BJ (cell line): ENCODE measurements around the gene SERGEF. TPM values are rescaled to one million over a fixed set of nuclear protein-coding genes. Genes with fewer than 3 reads are reported as not detected.
"Not testable (repeated sequence)": the region's sequence is repeated elsewhere in the genome, so short reads cannot be mapped to it uniquely, and the experiment has no call there.

ENCODE experiments used
- CTCF ChIA-PET: fragments of 350-600 bp; formaldehyde crosslinking; extraction: SDS; loops from one replicate; lab custom pipeline; 2021; ENCODE audit warnings: antibody characterized with exemption, inconsistent platforms; lab: Yijun Ruan, JAX
- POLR2A ChIA-PET: fragments of 300-600 bp; sonication (Branson Sonifier 250); formaldehyde crosslinking; extraction: SDS; loops from one replicate; lab custom pipeline; 2021; ENCODE audit warnings: antibody characterized with exemption; lab: Charles Lee
- DNase-seq: peaks from one replicate; pipeline ENCODE4 v3.0.0-alpha.2; 2011; ENCODE audit warnings: low read depth
- H3K27me3 ChIP-seq: 2 replicates; pipeline ENCODE4 v1.6.0; 2011; ENCODE audit warnings: low read length; ENCODE audit not compliant: control insufficient read depth, insufficient read depth
- H3K36me3 ChIP-seq: 2 replicates; pipeline ENCODE4 v1.5.1; 2011; ENCODE audit warnings: low read length; ENCODE audit not compliant: control insufficient read depth, insufficient read depth
- H3K4me3 ChIP-seq: 2 replicates; pipeline ENCODE4 v1.5.1; 2011; ENCODE audit warnings: low read depth, mild to moderate bottlenecking, control low read depth, low read length
- CTCF ChIP-seq: IDR thresholded peaks from 2 replicates; pipeline ENCODE4 v1.5.1; 2011; ENCODE audit warnings: low read depth, mild to moderate bottlenecking, control low read depth, inconsistent platforms, low read length, moderate library complexity; ENCODE audit not compliant: insufficient read depth
- polyA plus RNA-seq: library from polyadenylated mRNA; depleted of rRNA; stranded (reverse); fragments of >200 nt; gene quantifications from 2 replicates; pipeline ENCODE4 v1.2.3, GENCODE V29; 2011

Gene SERGEF
- polyA plus RNA-seq, 1 experiment: 17.4 TPM

- ChIA-PET POLR2A (no interaction called here), CTCF (no interaction called here)
- peaks cover 3% of the 10 kb centered on the region for H3K36me3 ChIP-seq
- no peak overlapping the region for H3K4me3 ChIP-seq
- no peaks in the 10 kb centered on the region for H3K27me3 ChIP-seq
- no peak for TF ChIP-seq CTCF
- no peak for DNase-seq
These were observed 139.3 kb downstream of the SERGEF start for GRCh38 chr11:17873586-17873985.

GRCh38 chr11:17868398-17868797, 144.4 kb downstream of the SERGEF start:
- H3K36me3 ChIP-seq, H3K4me3 ChIP-seq, CTCF ChIA-PET, DNase-seq, POLR2A ChIA-PET, H3K27me3 ChIP-seq: not testable (repeated sequence)

- no peak for TF ChIP-seq CTCF
- no peak overlapping the region for H3K4me3 ChIP-seq
- H3K36me3 ChIP-seq: no peaks in the 10 kb centered on the region
- POLR2A ChIA-PET: no interaction called here
- H3K27me3 ChIP-seq: no peaks in the 10 kb centered on the region
- CTCF ChIA-PET: no interaction called here
- DNase-seq: no peak
These were observed 145.5 kb downstream of the SERGEF start for GRCh38 chr11:17867341-17867740.

GRCh38 chr11:17865765-17866428, 146.9 kb downstream of the SERGEF start:
- CTCF ChIA-PET: interaction anchor here (1.1 to 3.2 kb wide), 2 partner anchors 9 to 21 kb away, joined by 3 to 12 read pairs; no protein-coding TSS in a partner anchor
- POLR2A ChIA-PET: no interaction called here
- Histone ChIP-seq H3K4me3 (no peak overlapping the region), H3K36me3 (no peaks in the 10 kb centered on the region), H3K27me3 (no peaks in the 10 kb centered on the region)
- TF ChIP-seq CTCF: no peak
- no peak for DNase-seq

- DNase-seq: no peak
- ChIA-PET POLR2A (interaction anchor here (0.6 kb wide), 1 partner anchor 11 kb away, joined by 5 read pairs; no protein-coding TSS in a partner anchor), CTCF (interaction anchor here (0.5 to 3.2 kb wide), 7 partner anchors 8 to 510 kb away, joined by 3 to 12 read pairs (median 3); no protein-coding TSS in a partner anchor)
- no peak overlapping the region for H3K4me3 ChIP-seq
- no peaks in the 10 kb centered on the region for H3K36me3 ChIP-seq
- TF ChIP-seq CTCF: peak; percentile 43
- H3K27me3 ChIP-seq: no peaks in the 10 kb centered on the region
These were observed 148.3 kb downstream of the SERGEF start for GRCh38 chr11:17864478-17864941.
